Rectal smooth muscle tissue (tissue), 1 donor: ENCODE results near the gene MPPED2.

ENCODE experiments used
- H3K27ac ChIP-seq: one replicate; pipeline ENCODE4 v1.7.0; 2013; ENCODE audit warnings: low read depth, low read length, inconsistent platforms
- H3K27me3 ChIP-seq: one replicate; pipeline ENCODE4 v1.7.0; 2013; ENCODE audit warnings: low read length; ENCODE audit not compliant: control insufficient read depth, insufficient read depth
- H3K36me3 ChIP-seq: one replicate; pipeline ENCODE4 v1.7.0; 2013; ENCODE audit warnings: low read length; ENCODE audit not compliant: control insufficient read depth, insufficient read depth
- H3K4me1 ChIP-seq: one replicate; pipeline ENCODE4 v1.7.0; 2013; ENCODE audit warnings: low read length; ENCODE audit not compliant: control insufficient read depth, insufficient read depth
- H3K4me3 ChIP-seq: one replicate; pipeline ENCODE4 v1.7.0; 2013; ENCODE audit warnings: low read length
- H3K9ac ChIP-seq: one replicate; pipeline ENCODE4 v1.7.0; 2013; ENCODE audit warnings: low read length

The MPPED2 gene

DNA sequence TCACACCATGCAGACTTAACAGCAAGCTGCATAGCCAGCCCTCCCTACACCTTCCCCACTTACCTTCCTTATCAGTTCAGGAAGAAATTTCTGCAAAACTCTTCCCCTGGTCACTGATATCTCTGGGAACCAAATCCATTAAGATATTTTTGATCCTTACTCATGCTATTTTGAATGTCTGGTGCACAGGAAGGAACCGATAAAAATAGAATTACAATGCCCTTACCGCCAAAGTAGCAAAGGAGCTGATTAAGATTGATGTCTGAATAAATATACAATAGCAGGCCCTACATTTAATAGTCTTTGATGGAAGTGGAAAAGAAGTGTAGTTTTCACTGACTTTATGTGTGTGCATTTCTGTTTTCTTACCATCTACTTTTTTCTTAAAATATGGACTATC is 117.3 kb downstream of the MPPED2 start:
- Histone ChIP-seq H3K9ac (no peak overlapping the region), H3K27ac (no peak overlapping the region)

DNA sequence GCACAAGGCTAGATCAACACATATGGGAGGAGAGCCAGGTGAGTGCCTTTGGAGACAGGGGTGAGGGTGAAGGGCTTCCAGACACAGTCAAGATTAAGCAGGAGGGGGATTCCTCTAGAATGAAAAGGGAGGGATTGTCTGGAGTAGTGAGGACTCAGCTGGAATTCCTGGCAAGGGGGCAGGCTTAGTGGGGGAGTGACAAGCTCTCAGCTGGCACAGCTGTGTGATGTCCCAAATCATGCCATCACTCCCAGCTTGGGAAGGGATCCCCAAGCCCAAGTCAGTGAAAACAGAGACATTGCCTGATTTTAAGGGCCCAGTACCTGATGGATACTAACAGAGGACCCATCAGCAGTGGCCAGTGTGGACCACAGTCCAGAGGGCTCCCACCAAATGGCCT is 119.0 kb downstream of the MPPED2 start:
- Histone ChIP-seq H3K9ac (no peak overlapping the region), H3K27me3 (no peaks in the 10 kb centered on the region), H3K27ac (no peak overlapping the region), H3K36me3 (no peaks in the 10 kb centered on the region), H3K4me3 (no peak overlapping the region), H3K4me1 (no peaks in the 10 kb centered on the region)

More for the DNA sequence above, 117.3 kb downstream of the MPPED2 start:
- no peaks in the 10 kb centered on the region for H3K4me1 ChIP-seq
- H3K4me3 ChIP-seq: no peak overlapping the region
- no peaks in the 10 kb centered on the region for H3K36me3 ChIP-seq
- no peaks in the 10 kb centered on the region for H3K27me3 ChIP-seq

GRCh38 chr11:30465623-30466022 is 120.5 kb downstream of the MPPED2 start:
- no peak overlapping the region for H3K4me3 ChIP-seq
- H3K4me1 ChIP-seq: no peaks in the 10 kb centered on the region
- H3K9ac ChIP-seq: no peak overlapping the region
- no peaks in the 10 kb centered on the region for H3K27me3 ChIP-seq
- no peaks in the 10 kb centered on the region for H3K36me3 ChIP-seq
- no peak overlapping the region for H3K27ac ChIP-seq

GRCh38 chr11:30465192-30465591 is 121.0 kb downstream of the MPPED2 start:
- H3K4me1 ChIP-seq: no peaks in the 10 kb centered on the region
- H3K4me3 ChIP-seq: no peak overlapping the region
- no peak overlapping the region for H3K9ac ChIP-seq
- H3K27ac ChIP-seq: no peak overlapping the region
- H3K36me3 ChIP-seq: no peaks in the 10 kb centered on the region
- H3K27me3 ChIP-seq: no peaks in the 10 kb centered on the region

DNA sequence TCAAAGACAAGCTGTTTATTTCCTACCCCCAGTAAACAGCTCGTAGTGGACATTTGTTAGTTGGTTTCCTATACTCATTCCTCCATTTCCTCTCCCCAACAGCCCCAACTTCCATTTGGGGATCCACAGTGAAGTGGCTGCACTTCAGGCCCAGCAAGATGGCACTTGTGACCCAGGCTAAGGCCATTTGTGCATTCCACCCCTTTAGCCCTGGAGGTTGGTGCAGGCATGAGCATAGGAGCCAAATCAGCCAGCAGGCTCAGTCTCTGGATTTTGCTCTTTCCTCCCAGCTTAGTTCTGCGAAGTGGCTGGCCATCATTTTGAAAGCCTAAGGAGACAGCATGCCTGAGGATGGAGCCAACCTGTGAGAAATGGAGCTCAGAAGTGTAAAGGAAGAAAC is 122.9 kb downstream of the MPPED2 start:
- no peaks in the 10 kb centered on the region for H3K27me3 ChIP-seq
- no peak overlapping the region for H3K4me3 ChIP-seq
- H3K27ac ChIP-seq: no peak overlapping the region
- H3K4me1 ChIP-seq: no peaks in the 10 kb centered on the region
- H3K9ac ChIP-seq: no peak overlapping the region
- no peaks in the 10 kb centered on the region for H3K36me3 ChIP-seq

GRCh38 chr11:30462421-30462820 is 123.7 kb downstream of the MPPED2 start:
- no peak overlapping the region for H3K9ac ChIP-seq
- no peaks in the 10 kb centered on the region for H3K27me3 ChIP-seq
- no peak overlapping the region for H3K27ac ChIP-seq
- H3K4me1 ChIP-seq: no peaks in the 10 kb centered on the region
- no peaks in the 10 kb centered on the region for H3K36me3 ChIP-seq
- H3K4me3 ChIP-seq: no peak overlapping the region

GRCh38 chr11:30459821-30460220 is 126.3 kb downstream of the MPPED2 start:
- Histone ChIP-seq H3K27me3 (no peaks in the 10 kb centered on the region), H3K4me3 (no peak overlapping the region), H3K4me1 (peaks cover 5% of the 10 kb centered on the region), H3K9ac (no peak overlapping the region), H3K27ac (no peak overlapping the region), H3K36me3 (no peaks in the 10 kb centered on the region)

GRCh38 chr11:30459306-30459705 is 126.8 kb downstream of the MPPED2 start:
- no peaks in the 10 kb centered on the region for H3K36me3 ChIP-seq
- H3K4me1 ChIP-seq: peaks cover 5% of the 10 kb centered on the region
- H3K27ac ChIP-seq: no peak overlapping the region
- no peak overlapping the region for H3K4me3 ChIP-seq
- no peaks in the 10 kb centered on the region for H3K27me3 ChIP-seq
- H3K9ac ChIP-seq: no peak overlapping the region

GRCh38 chr11:30458541-30458940 is 127.6 kb downstream of the MPPED2 start:
- Histone ChIP-seq H3K36me3 (no peaks in the 10 kb centered on the region), H3K4me1 (peaks cover 10% of the 10 kb centered on the region), H3K4me3 (no peak overlapping the region), H3K27ac (no peak overlapping the region), H3K9ac (no peak overlapping the region), H3K27me3 (no peaks in the 10 kb centered on the region)

DNA sequence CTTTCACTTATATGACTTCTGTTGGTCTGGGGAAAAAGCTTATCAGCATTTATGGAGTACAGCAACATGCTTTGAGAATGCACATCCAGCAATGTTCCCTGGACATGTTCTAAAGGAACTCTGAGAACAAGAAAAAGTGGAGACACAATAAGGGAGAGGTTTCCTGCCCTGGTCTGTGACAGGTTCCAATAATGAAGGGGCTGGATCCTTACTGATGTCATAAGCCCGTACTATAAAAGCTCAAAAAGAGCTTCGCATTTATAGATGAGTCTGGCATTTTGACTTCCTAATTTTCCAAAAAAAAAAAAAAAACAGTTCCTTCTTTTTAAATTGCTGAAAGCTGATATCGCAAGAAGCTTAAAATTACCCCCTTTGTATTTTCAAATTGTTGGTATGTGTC is 129.1 kb downstream of the MPPED2 start:
- H3K27me3 ChIP-seq: no peaks in the 10 kb centered on the region
- no peaks in the 10 kb centered on the region for H3K36me3 ChIP-seq
- H3K27ac ChIP-seq: no peak overlapping the region
- no peak overlapping the region for H3K9ac ChIP-seq
- H3K4me3 ChIP-seq: no peak overlapping the region
- H3K4me1 ChIP-seq: peaks cover 10% of the 10 kb centered on the region

DNA sequence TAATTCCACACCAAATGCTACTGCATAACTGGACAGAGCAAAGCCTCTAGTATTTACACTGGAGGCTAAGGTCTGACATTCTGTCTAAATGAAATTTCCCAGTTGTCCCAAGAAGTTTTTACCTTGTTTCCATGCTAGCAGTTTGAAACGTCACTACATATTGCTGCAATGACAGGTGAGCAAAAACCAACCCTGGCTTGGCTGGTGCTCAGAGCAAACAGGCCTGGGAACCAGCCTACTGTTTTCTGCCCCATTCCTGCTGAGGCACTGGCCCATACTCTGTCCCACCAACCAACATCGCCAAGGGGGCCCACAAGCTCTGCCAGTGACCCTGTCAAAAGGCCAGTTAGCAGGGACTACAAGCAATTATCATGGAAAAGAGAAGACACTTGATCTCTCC is 131.1 kb downstream of the MPPED2 start:
- H3K27me3 ChIP-seq: no peaks in the 10 kb centered on the region
- H3K27ac ChIP-seq: no peak overlapping the region
- no peaks in the 10 kb centered on the region for H3K36me3 ChIP-seq
- H3K4me1 ChIP-seq: peaks cover 10% of the 10 kb centered on the region
- H3K4me3 ChIP-seq: no peak overlapping the region
- no peak overlapping the region for H3K9ac ChIP-seq

DNA sequence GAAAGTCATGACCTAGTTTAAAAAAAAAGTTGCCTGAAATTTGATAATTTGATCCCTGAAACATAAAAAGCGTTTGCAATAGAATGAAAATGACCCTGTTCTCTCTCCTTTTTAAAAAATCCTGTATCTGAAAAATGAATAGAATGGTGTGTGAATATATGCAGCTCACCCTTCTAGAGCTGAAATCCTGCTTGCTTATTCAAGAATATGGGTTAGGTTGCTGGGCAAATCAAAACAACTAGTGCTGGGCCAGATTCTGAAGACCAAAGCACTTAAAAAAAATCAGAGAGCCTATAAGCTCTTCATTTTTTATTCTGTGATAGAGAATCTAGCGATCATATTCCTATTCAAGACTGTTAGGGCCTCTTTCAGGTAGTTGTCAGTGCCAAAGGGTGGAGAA is 131.6 kb downstream of the MPPED2 start:
- Histone ChIP-seq H3K9ac (no peak overlapping the region), H3K4me3 (no peak overlapping the region), H3K36me3 (no peaks in the 10 kb centered on the region), H3K27ac (no peak overlapping the region), H3K27me3 (no peaks in the 10 kb centered on the region), H3K4me1 (peaks cover 10% of the 10 kb centered on the region)

GRCh38 chr11:30454111-30454510 is 132.0 kb downstream of the MPPED2 start:
- no peak overlapping the region for H3K27ac ChIP-seq
- peaks cover 10% of the 10 kb centered on the region for H3K4me1 ChIP-seq
- no peak overlapping the region for H3K4me3 ChIP-seq
- no peaks in the 10 kb centered on the region for H3K36me3 ChIP-seq
- H3K27me3 ChIP-seq: no peaks in the 10 kb centered on the region
- H3K9ac ChIP-seq: no peak overlapping the region
